Lung (tissue), 16 donors: ENCODE measurements around the gene UGT2B15. TPM values are rescaled to one million over a fixed set of nuclear protein-coding genes. Genes with fewer than 3 reads are reported as not detected.
"Not testable (repeated sequence)": the region's sequence is repeated elsewhere in the genome, so short reads cannot be mapped to it uniquely, and the experiment has no call there.

Experiments used
- ATAC-seq: fragments of 200-7000 bp; cut with Tn5 transposase; one replicate; pipeline ENCODE4 v1.9.1; 2020; ENCODE audit warnings: moderate number of reproducible peaks; ENCODE audit not compliant: insufficient read depth, low FRiP score
- DNase-seq, 3 donors: peaks; one replicate each; pipeline ENCODE4 v3.0.0-alpha.2; 2013 to 2017
- H3K27ac ChIP-seq, 2 donors: one replicate each; pipeline ENCODE4 v1.5.1; 2013; ENCODE audit warnings: mild to moderate bottlenecking in 2 of 2, moderate library complexity in 2 of 2, control low read depth in 1 of 2, inconsistent platforms in 1 of 2, low read depth in 1 of 2, low read length in 1 of 2
- H3K27me3 ChIP-seq, 3 donors: one replicate each; pipeline ENCODE4 v1.5.1; 2013; ENCODE audit warnings: low read length in 2 of 3; ENCODE audit not compliant: control insufficient read depth in 3 of 3, insufficient read depth in 3 of 3
- H3K36me3 ChIP-seq, 4 donors: one replicate each; pipeline ENCODE4 v1.5.1; 2013; ENCODE audit warnings: low read length in 4 of 4, mild to moderate bottlenecking in 1 of 4, moderate library complexity in 1 of 4; ENCODE audit not compliant: control insufficient read depth in 4 of 4, insufficient read depth in 4 of 4
- H3K4me1 ChIP-seq, 5 donors: one replicate each; pipeline ENCODE4 v1.5.1; 2013; ENCODE audit warnings: low read length in 5 of 5, mild to moderate bottlenecking in 2 of 5, moderate library complexity in 1 of 5; ENCODE audit not compliant: control insufficient read depth in 5 of 5, insufficient read depth in 5 of 5
- H3K4me3 ChIP-seq: one replicate; pipeline ENCODE4 v1.5.1; 2013; ENCODE audit warnings: mild to moderate bottlenecking, control low read depth, moderate library complexity
- H3K9ac ChIP-seq, 2 donors: one replicate each; pipeline ENCODE4 v1.5.1; 2013; ENCODE audit warnings: low read length in 2 of 2, control low read depth in 1 of 2; ENCODE audit not compliant: insufficient read depth in 1 of 2
- H3K9me3 ChIP-seq, 4 donors: one replicate each; pipeline ENCODE4 v1.5.1; 2013; ENCODE audit warnings: low read length in 3 of 4, mild to moderate bottlenecking in 1 of 4, moderate library complexity in 1 of 4; ENCODE audit not compliant: control insufficient read depth in 4 of 4, insufficient read depth in 3 of 4
- WGBS, 2 donors: extraction: QIAGEN DNeasy Blood & Tissue Kit; methylation state at CpG; one replicate each; pipeline ENCODE4 v1.1.7; 2013; 5-methylcytosine and 5-hydroxymethylcytosine counted together
- long read RNA-seq, 5 donors: transcript quantifications; one replicate each; lab custom pipeline, GENCODE V29; 2026
- polyA plus RNA-seq, 2 donors: library from polyadenylated mRNA; stranded (reverse); fragments of 200-250 nt; gene quantifications; one replicate each; pipeline ENCODE4 v1.2.1, GENCODE V29; 2013
- total RNA-seq, 2 donors: library from RNA; depleted of rRNA in 1 of 2; stranded (reverse); fragments of >200 nt in 1 of 2; gene quantifications; one replicate each; pipeline ENCODE4 v1.2.1, GENCODE V29; 2014 to 2021
- TF ChIP-seq, protein P1 (sequence below): IDR thresholded peaks from 2 replicates; pipeline ENCODE4 v1.5.1; 2012; ENCODE audit warnings: mild to moderate bottlenecking; ENCODE audit errors: control extremely low read depth, extremely low read depth
- donor health status: control.
- donor health status: control.
- donor health status: Bipolar disorder and iron deficiency.
- donor health status: healthy.
- donor health status: DM: yes; HTN: yes; CAD: no.

Gene UGT2B15
- total RNA-seq (under 1 TPM in 1 of 2 donors, not detected in 1; 0.15 TPM), polyA plus RNA-seq (under 1 TPM in 1 of 2 donors, not detected in 1; 0.06 TPM)
- long read RNA-seq, donor 1: 0 reads
- long read RNA-seq, donor 2: 0 reads
- long read RNA-seq, donor 3: 0 reads
- long read RNA-seq, donor 4, partial matches to known transcripts: 0 of 1 reads
- long read RNA-seq, donor 4, other reads (novel, unspliced or antisense): 0 of 1 reads
- long read RNA-seq, donor 5: 0 reads

DNA sequence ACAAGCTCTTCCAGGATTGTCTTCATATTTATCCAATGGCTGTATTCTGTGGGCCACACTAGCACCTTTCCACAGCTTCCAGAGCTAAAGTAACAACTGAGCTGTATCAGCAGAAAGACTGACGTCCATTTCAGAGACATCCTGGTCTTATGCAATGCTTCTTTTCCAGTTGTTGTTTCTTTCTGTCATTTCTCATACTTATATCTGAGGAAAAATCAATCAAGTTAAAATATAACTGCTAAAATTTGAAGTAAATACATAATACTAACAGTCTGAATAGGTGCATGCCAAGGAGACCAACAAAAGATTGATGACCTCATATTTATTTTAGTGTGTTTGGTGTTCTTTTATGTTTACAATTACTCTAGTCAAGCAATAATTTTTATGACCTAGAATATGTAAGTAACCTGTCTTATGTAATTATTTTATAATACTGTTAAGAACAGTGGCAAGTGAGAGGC lies at the start of gene UGT2B15:
TSS of gene UGT2B15 (minus strand) at position 174 of the 461 bp plus-strand sequence. CDS start at position 140, 34 bp downstream.
- H3K4me3 ChIP-seq, H3K9ac ChIP-seq, H3K27me3 ChIP-seq, H3K9me3 ChIP-seq, DNase-seq, H3K36me3 ChIP-seq, H3K27ac ChIP-seq, ATAC-seq, H3K4me1 ChIP-seq: not testable (repeated sequence)
- WGBS, 2 donors: 62 to 64% methylated on average over 1 of the region's 1 CpG

DNA sequence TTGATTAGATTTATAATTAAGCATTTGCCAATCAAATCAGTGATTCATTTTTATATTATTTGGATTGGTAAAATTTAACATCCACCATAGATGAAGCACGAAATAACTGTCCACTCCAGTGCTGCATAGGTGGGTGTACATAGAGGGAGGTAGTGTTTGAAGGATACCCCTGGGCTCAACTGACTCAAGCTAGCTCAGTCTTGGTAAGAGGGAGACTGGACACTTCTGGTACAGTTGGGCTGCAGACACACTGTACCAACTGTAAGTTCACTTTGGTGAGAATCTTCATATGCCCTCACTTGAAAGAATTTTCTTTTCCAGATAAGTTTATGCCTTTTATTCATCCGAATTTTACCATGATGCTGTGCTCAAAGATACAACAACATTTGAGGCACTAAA lies 48.6 kb upstream of the UGT2B15 start:
- no peak for ATAC-seq
- Histone ChIP-seq H3K27ac (no peak overlapping the region), H3K4me3 (no peak overlapping the region), H3K9ac (no peak overlapping the region), H3K36me3 (no peaks in the 10 kb centered on the region), H3K27me3 (no peaks in the 10 kb centered on the region), H3K9me3 (peaks cover 0 to 2% (median 0%) of the 10 kb centered on the region in 4 donors), H3K4me1 (no peaks in the 10 kb centered on the region)
- 78 to 80% methylated on average over 2 of the region's 2 CpGs for WGBS, 2 donors
- TF ChIP-seq, protein P1, sequence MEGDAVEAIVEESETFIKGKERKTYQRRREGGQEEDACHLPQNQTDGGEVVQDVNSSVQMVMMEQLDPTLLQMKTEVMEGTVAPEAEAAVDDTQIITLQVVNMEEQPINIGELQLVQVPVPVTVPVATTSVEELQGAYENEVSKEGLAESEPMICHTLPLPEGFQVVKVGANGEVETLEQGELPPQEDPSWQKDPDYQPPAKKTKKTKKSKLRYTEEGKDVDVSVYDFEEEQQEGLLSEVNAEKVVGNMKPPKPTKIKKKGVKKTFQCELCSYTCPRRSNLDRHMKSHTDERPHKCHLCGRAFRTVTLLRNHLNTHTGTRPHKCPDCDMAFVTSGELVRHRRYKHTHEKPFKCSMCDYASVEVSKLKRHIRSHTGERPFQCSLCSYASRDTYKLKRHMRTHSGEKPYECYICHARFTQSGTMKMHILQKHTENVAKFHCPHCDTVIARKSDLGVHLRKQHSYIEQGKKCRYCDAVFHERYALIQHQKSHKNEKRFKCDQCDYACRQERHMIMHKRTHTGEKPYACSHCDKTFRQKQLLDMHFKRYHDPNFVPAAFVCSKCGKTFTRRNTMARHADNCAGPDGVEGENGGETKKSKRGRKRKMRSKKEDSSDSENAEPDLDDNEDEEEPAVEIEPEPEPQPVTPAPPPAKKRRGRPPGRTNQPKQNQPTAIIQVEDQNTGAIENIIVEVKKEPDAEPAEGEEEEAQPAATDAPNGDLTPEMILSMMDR: no peak
- no peak for DNase-seq

DNA sequence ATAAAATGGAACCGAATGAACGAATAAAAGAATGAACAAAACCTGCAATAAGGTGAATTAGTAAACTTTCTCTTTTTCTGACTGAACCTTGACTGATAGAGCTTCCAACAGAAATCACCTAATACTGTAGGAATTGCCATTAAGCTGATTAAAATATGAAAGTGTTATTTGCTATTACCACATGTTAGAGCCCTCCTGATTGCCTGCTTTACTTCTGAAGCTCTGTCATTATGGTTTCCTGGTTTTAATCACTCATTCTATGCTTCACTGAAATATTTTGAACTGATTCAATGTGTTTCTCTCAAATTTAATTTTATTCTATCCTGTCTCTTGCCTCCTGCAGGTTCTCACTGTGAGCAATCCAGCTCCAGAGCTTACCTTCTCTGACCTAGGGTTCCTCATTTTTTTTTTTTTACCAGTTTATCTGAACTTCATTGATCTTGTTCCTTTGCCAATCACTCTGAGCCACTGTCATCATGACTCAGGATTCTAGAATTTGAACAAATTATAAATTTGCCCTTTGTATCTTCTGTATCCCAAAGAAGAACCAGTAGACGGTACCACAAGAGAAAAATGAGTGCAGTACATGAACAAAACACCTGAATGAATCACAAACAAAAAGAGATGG lies 48.1 kb upstream of the UGT2B15 start:
- Histone ChIP-seq H3K9me3 (peaks cover 0 to 2% (median 0%) of the 10 kb centered on the region in 4 donors), H3K36me3 (no peaks in the 10 kb centered on the region), H3K9ac (no peak overlapping the region), H3K4me1 (no peaks in the 10 kb centered on the region), H3K4me3 (no peak overlapping the region), H3K27ac (no peak overlapping the region), H3K27me3 (no peaks in the 10 kb centered on the region)
- TF ChIP-seq, protein P1: no peak
- no peak for DNase-seq
- WGBS, 2 donors: 87 to 91% methylated on average over 3 of the region's 3 CpGs
- no peak for ATAC-seq

DNA sequence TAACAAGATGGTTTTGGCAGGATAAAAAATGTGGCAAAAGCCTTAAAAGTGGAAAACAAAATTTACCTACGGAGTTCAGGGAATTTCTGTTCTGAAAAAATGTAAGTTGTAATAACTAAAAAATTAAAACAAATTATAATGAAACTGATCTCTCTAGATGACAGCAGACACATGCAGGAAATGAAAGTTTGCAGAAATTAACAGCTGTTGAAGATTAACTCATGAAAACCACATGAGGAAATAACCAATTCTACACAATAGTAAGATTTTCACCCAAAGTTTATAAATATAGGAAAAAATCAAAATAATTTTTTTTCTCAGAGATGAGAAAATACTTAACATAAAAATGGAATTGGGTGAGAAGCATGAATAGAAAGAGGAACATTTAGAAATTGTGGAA lies 47.5 kb upstream of the UGT2B15 start:
- H3K4me3 ChIP-seq: no peak overlapping the region
- no peaks in the 10 kb centered on the region for H3K27me3 ChIP-seq
- H3K36me3 ChIP-seq: no peaks in the 10 kb centered on the region
- no peak for ATAC-seq
- peaks cover 0 to 2% (median 0%) of the 10 kb centered on the region in 4 donors for H3K9me3 ChIP-seq
- H3K9ac ChIP-seq: no peak overlapping the region
- no peak overlapping the region for H3K27ac ChIP-seq
- WGBS, 2 donors: 91 to 95% methylated on average over 1 of the region's 1 CpG
- TF ChIP-seq, protein P1: no peak
- no peaks in the 10 kb centered on the region for H3K4me1 ChIP-seq
- no peak for DNase-seq
